IPS-NIHi7 (cell line): Measurements from ENCODE around the gene TSHZ1.
"Not testable (repeated sequence)": the region's sequence is repeated elsewhere in the genome, so short reads cannot be mapped to it uniquely, and the experiment has no call there.

Experiments used
- DNase-seq: peaks from one replicate; pipeline ENCODE4 v3.0.0; 2012; ENCODE audit warnings: mixed read lengths; ENCODE audit errors: extremely low spot score

The TSHZ1 gene

DNA sequence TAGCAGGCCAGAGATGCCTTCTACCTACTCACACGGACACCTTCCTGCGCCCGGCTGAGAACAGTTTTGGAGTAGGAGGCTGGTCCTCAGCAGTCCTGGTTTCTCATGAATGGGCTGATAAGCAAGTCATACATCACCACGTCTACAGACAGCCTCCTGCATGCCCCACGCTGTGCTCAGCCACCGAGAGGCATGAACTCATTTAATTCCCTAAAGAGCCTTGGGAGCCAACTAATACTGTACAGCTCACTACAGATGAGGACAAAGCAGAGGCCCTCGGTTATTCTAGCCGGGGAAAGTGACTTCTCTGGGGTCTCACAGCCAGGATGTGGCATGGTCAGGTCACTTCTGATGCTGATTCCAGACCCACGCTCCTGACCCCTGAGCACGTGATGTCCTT lies 105.6 kb downstream of the TSHZ1 start:
- DNase-seq: no peak

DNA sequence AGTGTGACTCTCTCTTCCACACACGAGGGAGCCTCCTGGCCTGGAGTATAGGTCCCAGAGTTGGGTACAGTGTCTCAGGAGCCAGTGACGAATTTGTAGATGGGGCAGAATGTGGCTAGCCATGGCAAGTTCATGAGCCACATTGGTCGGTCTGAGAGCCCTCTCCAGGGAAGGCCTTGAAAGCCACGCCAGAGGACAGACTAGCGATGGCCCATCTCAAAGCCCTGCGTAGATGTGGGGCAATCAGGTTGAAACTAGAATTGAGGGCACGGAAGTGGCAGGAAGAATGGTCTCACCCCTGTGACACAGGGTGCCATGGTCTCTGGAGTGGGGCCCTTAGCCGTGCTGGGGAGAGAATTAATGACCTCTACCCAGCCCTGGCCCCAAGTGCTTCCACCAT lies 106.2 kb downstream of the TSHZ1 start:
- no peak for DNase-seq

DNA sequence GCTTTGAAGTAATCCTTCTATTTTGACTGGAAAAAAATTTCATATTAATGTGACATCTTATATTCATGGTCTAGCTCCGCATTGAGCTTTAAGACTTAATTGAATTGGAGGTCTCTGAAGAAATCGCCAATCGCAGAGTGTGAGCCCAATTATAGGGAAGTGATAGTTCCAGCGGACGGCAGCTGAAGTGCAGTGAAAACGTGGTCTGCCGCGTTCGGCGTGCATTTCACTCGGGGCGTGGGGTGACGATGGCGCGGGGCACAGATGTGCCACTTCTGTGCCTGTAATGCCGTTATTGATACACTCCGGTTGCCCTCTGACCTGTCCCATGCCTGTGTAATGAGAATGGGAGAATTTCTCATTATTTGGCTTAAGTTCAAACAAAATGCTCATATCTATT lies 106.7 kb downstream of the TSHZ1 start:
- DNase-seq: no peak

DNA sequence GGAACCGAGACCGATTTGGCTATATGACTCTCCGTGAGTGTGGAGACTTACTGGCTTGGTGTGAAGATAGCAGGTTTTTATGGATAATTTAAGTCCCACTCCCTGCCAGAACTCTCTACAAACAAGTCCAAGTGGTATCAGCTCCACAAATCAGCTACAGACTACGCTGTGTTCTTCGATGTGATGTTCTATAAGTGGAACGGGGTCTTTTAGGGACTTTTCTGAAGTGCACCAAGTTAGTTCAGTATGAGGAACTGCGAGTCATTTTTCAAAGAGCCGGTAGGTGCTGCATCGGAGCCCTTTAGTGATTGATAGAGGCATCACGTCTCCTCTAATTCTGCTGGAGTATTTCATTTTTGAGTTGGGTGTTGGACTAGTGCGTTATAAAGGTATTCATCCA lies 107.1 kb downstream of the TSHZ1 start:
- no peak for DNase-seq

DNA sequence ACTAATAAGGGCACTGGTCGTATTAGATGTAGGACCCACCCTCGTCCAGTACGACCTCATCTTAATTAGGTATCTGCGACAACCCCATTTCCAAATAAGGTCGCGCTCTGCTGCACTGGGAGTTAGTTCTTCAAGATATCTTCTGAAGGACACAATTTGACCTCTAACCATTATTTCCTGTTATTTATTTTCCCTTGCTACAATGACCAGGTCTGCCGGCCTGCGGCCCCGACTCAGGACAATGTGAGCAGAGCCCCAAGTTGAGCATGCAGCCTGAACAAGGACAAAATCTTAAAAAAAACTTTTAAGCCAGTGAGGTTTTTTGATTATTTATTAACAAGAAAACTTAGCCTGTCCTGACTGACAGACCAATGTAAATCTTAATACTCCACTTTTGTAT lies 109.3 kb downstream of the TSHZ1 start:
- no peak for DNase-seq

DNA sequence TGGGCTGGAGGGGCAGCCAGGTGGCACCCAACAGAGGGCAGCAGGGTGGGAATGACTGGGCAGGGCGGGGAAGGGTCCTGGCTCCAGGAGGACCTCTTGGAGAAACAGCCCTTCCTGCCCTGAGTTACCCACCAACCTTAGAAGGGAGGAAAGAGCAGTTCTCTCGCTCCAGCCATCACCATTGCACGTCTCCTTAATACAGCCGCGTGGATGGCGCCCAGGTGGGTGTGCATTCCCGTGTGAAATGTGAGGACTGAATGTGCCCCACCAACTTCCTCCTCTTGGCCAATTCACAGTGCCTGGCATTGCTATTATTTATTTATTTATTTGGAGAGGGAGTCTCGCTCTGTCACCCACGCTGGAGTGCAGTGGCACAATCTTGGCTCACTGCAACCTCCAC lies 109.9 kb downstream of the TSHZ1 start:
- DNase-seq: no peak

DNA sequence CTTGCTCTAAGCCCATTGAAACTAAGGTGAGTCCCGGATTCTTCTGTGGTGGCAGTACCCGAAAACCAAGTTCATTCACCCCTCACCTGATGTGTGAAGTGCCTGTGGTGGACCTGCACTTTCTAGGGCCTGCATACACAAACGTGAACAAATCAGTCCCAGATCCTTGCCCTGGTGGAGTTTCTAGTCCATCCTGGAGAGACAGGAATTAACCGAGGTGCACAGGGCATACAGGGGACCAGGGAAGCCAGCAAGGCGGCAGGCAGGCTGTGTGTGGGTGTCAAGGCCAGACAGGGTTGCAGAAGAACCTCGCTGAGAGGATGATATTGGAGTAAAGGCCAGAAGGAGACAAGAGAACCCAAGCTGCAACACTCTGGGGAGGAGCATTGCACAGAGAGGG lies 110.8 kb downstream of the TSHZ1 start:
- no peak for DNase-seq

DNA sequence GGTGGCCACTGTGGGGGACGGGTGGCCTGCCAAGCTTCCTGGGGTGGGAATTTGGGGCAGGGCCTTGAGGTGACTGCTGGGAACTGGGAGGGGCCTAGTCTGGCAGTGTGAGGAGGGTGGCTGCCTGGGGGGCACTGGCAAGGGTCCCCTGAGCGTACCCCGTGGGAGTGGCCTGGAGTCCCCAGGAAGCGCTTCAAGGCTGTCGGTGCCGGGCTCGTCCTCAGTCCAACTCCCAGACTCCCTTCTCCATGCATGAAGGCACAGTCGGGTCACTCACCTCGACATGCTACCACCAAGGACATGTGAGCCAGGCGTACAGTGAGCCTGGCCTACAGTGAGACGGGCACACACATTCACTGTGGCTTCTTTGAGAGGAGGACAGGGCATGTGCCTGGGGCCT lies 111.6 kb downstream of the TSHZ1 start:
- DNase-seq: no peak

DNA sequence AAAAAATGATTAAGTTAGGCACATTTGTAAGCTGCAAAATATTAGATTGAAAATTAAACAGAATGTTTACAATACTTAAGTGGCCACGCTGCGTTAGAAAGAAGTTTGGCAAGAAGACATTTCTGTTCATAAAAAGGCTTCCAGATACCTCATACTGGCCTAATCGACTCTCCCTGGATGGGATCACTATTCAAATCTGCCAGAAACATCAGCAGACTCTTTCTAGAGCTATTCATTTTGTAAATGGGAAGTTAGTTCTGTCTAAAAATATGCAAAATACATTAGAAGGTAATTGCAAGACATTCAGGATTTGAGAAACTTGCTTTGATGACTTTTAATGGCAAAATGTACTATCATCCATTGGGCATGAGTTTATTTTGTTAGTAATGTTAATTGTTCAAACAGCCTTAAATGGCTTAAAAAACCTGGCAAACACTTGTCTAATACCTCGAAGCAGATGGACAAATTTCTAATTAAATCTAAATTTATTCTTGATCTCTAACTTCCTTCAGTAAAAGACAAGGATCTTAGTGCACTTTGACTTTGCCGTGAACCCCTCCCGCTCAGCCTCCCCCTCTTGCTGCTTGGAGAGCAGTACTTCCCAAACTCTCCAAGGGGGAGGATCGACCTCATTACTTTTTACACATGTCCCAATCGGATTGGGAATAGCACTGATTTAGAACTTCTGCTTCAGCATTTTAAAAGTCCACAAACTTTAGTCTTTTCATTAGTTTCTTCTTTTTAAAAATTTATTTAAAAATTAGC lies 113.4 kb downstream of the TSHZ1 start:
- DNase-seq: no peak

DNA sequence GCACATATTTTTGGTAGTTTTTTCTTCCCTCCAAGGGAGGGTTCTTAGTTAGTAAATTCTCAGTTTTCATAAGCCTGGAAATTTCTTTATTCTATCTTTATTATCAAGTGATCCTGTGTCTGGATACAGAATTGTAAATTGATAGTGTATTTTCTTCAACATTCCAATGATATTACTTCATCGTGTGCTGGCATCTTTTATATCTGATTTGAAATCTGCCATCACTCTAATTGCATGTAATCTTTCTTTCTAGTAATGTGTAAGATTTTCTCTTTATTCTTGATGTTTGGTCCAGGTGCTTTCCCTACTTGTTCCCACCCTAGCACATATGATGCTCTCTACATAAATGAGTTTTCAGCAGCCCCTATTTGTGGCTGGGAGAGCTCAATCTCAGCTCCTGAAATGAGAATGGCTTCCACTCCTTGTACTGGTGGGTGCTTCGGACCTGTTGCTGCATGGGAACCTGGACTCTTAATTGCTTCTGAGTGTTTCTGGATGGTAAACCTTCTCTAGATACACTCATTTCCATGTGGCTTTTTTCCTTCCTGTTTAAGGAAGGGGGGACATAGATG lies 114.2 kb downstream of the TSHZ1 start:
- DNase-seq: no peak

DNA sequence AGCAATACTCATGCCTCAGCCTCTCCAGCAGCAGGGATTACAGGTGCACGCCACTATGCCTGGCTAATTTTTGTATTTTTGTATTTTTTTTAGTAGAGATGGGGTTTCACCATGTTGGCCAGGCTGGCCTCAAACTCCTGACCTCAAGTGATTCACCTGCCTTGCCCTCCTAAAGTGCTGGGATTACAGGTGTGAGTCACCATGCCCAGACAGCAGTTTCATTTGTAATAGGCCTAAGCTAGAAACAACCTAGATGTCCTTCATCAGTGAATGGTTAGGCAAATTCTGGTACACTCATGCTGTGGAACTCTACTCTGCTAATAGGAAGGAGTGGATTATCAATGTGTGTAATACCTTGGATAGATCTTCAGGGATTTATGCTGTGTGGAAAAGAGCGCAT lies 119.2 kb downstream of the TSHZ1 start:
- not testable (repeated sequence) for DNase-seq

DNA sequence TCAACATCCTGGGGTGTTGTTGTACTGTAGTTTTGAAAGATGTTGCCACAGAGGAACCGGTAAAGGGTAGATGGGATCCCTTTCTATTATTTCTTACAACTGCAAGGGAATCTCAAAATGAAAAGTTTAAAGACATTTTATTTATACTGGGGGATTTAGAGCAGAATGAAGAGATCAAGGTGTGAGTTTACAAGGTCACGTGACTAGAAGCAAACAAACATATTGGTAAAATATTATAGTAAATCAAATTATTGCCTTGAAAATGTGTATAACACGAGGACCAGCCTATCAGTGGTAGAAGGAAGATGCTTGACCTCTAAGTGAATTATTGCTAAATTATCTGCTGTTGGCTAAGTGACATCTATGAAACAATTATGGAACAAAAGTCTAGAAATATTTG lies 119.7 kb downstream of the TSHZ1 start:
- DNase-seq: no peak

DNA sequence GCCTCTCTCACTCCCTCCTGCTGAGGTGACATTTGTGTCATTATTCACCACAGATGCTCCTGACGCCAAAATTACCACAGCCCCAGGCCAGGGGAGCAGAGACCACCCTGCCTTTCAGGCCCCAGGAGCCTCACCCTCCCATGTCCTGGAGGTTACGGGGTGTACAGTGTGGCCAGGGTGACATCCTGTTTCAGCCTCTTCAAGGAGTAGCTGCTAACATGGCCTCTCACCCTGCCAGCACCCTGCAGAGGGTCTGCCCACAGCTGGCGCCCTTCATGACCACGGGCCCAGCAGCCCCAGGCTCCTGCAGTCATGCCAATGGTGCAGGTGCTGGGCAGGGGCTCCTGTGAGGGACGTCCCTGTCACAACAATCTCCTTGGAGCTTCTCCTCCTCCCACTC lies 124.3 kb downstream of the TSHZ1 start:
- DNase-seq: no peak

DNA sequence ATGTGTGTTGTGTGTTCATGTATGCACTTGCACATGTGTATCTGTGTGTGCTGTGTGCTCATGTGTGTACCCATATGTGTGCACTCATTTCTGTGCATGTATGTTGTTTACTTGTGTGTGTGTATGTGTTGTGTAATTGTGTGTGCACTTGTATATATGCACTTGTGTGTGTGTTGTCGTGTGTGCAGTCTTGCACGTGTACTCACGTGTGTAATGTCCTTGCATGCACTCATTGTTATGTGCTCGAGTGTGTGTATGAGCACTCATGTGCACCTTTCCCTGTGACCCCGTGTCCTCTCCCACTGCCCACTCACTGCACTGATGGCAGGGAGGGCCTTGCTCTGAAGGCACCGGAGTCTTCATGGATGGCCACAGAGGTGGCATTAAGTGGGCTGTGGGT lies 124.9 kb downstream of the TSHZ1 start:
- DNase-seq: no peak

DNA sequence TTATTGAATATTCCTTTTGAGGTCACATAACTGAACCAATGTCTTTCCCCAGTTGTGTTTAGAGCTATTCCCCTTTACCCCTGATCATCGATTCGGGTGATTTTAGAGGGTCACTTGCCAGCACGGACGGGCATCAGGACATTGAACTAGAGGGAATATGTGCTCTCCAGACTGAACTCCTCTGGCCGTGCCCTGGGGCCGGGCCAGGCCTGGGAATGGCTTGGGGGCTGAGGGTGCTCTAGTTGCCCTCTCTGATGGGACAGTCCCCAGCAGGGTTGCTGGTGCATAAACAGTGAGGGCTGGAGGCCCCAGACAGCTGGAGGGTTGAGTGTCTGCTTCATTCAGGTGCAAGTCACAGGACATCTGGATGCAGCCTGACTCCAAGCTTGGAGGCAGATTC lies 126.2 kb downstream of the TSHZ1 start:
- no peak for DNase-seq

DNA sequence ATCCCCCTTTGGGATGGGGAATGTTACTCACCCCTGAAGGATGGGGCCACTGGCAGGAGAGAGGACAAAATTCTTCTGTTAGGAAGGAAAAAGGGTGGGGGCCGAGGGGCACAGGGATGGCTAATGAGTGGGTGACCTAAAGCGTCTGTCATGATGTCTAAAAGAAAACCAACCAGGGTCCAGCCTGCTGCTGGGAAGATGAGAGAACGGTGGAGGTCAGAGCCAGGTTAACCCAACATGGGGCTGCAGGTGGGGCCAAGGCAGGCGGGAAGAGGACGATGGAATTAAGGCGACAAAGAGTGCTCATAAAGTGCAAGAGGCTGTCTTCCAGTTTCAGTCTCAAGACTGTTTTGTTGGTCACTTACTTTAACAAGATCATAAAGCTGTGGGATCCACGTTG lies 126.8 kb downstream of the TSHZ1 start:
- DNase-seq: no peak

DNA sequence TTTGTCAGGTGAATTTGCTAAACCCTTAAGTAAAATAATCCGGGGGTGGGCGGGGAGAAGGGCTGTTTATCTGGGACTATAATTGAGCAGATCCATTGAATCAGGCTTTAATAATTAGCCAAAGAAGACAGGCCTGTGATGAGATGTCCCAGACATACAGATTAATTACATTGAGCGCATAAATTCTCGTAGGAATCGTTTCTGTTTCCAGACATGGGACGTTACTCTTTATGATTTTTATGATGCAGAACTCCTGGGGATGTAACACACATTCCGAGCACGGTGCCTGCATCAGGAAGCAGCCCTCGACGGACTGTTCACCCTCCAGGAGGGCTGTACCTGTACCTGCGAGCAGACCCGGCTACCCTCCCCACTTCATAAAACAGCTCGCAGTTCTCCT lies 128.0 kb downstream of the TSHZ1 start:
- DNase-seq: no peak
